Activated CD4-positive, alpha-beta T cell treated with anti-CD3 and anti-CD28 coated beads, Interleukin-2, amount 50 U/mL, for 24 hours (primary cell): ENCODE results near the gene MYLK2.
A peak's percentile ranks its signal among the peaks of the same experiment; 100 is the strongest.

ENCODE experiments used
- DNase-seq, 2 donors: peaks; one replicate each; pipeline ENCODE4 v3.0.0-alpha.2; 2020; ENCODE audit warnings: low read depth in 1 of 2, low spot score in 1 of 2

MYLK2 gene

GRCh38 chr20:31870726-31871617 lies 51.8 kb downstream of the MYLK2 start:
- no peak for DNase-seq

- DNase-seq = no peak
Measured at GRCh38 chr20:31871618-31871954, 52.4 kb downstream of the MYLK2 start.

GRCh38 chr20:31872406-31872805 lies 53.2 kb downstream of the MYLK2 start:
- DNase-seq = no peak

GRCh38 chr20:31875671-31876070 lies 56.5 kb downstream of the MYLK2 start:
- no peak for DNase-seq

GRCh38 chr20:31877684-31878083 lies 58.5 kb downstream of the MYLK2 start:
- DNase-seq = no peak

GRCh38 chr20:31879143-31879987 lies 60.2 kb downstream of the MYLK2 start:
- DNase-seq = peak; percentile 58 to 79

- DNase-seq = no peak
Measured at GRCh38 chr20:31881945-31882344, 62.8 kb downstream of the MYLK2 start.

GRCh38 chr20:31883829-31884228 lies 64.7 kb downstream of the MYLK2 start:
- no peak for DNase-seq
